ES-I3 (cell line): ENCODE results near the gene ADAM33.

Experiments used
- H3K36me3 ChIP-seq: 2 replicates; pipeline ENCODE4 v1.6.1; 2013; ENCODE audit warnings: mild to moderate bottlenecking, low read length, control low read depth, moderate library complexity; ENCODE audit not compliant: insufficient read depth
- H3K4me1 ChIP-seq: 2 replicates; pipeline ENCODE4 v1.6.1; 2013; ENCODE audit warnings: mild to moderate bottlenecking, control low read depth, low read length; ENCODE audit not compliant: insufficient read depth
- H3K9ac ChIP-seq: 2 replicates; pipeline ENCODE4 v1.6.1; 2013; ENCODE audit warnings: low read depth, mild to moderate bottlenecking, low read length, moderate library complexity
- H3K9me3 ChIP-seq: 2 replicates; pipeline ENCODE4 v1.6.1; 2013; ENCODE audit warnings: mild to moderate bottlenecking, low read length, moderate library complexity; ENCODE audit not compliant: control insufficient read depth, insufficient read depth

Gene ADAM33

GRCh38 chr20:3672547-3673171, 9.2 kb downstream of the ADAM33 start:
- peaks cover 5% of the 10 kb centered on the region; the same call in 1 of the 2 replicates for H3K4me1 ChIP-seq
- no peaks in the 10 kb centered on the region for H3K9me3 ChIP-seq
- H3K9ac ChIP-seq, result no peak overlapping the region; the same call in 1 of the 2 replicates
- H3K36me3 ChIP-seq, result no peaks in the 10 kb centered on the region

DNA sequence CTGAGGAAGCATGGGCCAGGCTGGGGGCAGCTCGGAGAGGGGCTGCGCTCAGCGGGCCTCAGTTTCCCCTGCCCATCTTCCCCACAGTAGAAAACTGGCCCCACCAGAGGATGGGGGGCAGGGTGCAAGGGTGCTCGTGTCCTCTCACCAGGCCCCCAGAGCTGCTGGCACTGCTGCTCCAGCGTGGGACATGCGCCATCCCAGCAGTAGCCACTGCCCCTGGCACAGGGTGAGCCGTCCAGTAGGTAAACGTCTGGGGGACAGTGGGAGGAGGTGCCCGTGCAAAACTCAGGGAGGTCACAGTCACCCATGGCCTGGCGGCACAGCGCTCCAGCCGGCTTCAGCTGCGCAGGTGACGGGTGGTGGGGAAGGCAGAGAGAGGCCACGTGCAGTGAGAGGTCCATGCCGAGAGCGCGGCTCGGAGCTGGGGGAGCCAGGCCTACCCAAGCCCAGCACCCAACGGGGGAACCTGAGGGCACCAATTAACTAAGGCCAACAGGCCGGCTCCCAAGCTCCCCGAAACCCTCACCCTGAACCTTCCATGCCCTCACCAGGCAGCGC, 9.7 kb downstream of the ADAM33 start:
- no peak overlapping the region for H3K9ac ChIP-seq
- no peaks in the 10 kb centered on the region for H3K9me3 ChIP-seq
- H3K4me1 ChIP-seq, result peaks cover 9% of the 10 kb centered on the region; the same call in 1 of the 2 replicates
- no peaks in the 10 kb centered on the region for H3K36me3 ChIP-seq

- Histone ChIP-seq H3K9ac (no peak overlapping the region), H3K36me3 (no peaks in the 10 kb centered on the region), H3K4me1 (peaks cover 11% of the 10 kb centered on the region; the same call in 1 of the 2 replicates), H3K9me3 (no peaks in the 10 kb centered on the region)
Observed at GRCh38 chr20:3670945-3671344, 10.9 kb downstream of the ADAM33 start.

DNA sequence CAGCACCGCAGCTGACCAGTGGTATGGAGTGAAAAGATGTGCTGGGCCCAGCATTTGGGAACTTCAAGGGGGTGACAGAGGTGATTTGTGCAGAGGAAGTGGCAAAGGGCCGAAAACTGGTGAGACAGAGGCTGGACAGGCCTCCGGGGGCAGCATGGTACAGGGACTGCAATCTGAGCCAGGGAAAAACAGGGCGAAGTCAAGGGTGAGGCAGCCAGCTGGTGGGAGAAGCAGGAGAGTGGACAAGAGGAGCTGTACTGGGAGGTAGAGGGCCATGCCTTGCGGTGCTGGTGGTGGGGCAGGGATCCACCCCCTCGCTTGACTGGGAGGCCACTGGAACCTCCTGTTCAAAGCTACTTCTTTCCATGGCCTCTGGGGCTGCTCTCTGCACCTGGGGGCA, 11.3 kb downstream of the ADAM33 start:
- H3K9me3 ChIP-seq, result no peaks in the 10 kb centered on the region
- H3K9ac ChIP-seq, result no peak overlapping the region
- H3K36me3 ChIP-seq, result no peaks in the 10 kb centered on the region
- peaks cover 11% of the 10 kb centered on the region; the same call in 1 of the 2 replicates for H3K4me1 ChIP-seq

GRCh38 chr20:3669710-3670367, 12.0 kb downstream of the ADAM33 start:
- H3K9ac ChIP-seq, result no peak overlapping the region
- no peaks in the 10 kb centered on the region for H3K36me3 ChIP-seq
- H3K4me1 ChIP-seq, result peaks cover 11% of the 10 kb centered on the region; the same call in 1 of the 2 replicates
- no peaks in the 10 kb centered on the region for H3K9me3 ChIP-seq

DNA sequence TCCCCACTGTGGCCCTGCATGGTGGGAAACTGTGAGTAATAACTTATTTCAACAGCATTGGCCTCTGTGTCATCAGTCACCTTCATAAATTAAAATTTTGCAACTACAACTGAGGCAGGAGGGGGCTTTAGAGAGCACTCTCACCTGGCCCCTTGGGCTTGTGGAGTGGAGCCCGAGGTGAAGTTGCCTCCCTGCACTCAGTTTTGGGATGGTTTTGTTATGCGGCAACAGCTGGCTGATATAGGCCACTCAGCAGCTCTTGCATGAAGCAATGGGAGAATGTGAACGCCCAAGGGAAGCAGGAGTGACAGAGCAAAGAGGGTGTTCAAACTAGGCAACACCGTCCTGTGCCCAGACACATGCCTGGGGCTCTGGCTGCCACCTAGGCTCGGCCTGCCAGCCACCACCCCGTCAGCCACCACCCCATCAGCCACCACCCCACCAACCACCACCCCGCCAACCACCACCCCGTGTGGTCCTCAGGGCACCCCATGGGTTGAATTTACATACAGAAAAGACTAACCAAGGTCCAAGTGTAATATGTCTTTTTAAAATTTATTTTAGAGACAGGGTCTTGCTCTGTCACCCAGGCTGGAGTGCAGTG, 14.3 kb downstream of the ADAM33 start:
- peaks cover 11% of the 10 kb centered on the region; the same call in 1 of the 2 replicates for H3K4me1 ChIP-seq
- H3K9ac ChIP-seq, result no peak overlapping the region
- H3K36me3 ChIP-seq, result no peaks in the 10 kb centered on the region
- H3K9me3 ChIP-seq, result no peaks in the 10 kb centered on the region

GRCh38 chr20:3663858-3664257, 18.0 kb downstream of the ADAM33 start:
- H3K4me1 ChIP-seq, result peaks cover 6% of the 10 kb centered on the region; the same call in 1 of the 2 replicates
- H3K9me3 ChIP-seq, result no peaks in the 10 kb centered on the region; the same call in 1 of the 2 replicates
- H3K9ac ChIP-seq, result no peak overlapping the region
- no peaks in the 10 kb centered on the region for H3K36me3 ChIP-seq

DNA sequence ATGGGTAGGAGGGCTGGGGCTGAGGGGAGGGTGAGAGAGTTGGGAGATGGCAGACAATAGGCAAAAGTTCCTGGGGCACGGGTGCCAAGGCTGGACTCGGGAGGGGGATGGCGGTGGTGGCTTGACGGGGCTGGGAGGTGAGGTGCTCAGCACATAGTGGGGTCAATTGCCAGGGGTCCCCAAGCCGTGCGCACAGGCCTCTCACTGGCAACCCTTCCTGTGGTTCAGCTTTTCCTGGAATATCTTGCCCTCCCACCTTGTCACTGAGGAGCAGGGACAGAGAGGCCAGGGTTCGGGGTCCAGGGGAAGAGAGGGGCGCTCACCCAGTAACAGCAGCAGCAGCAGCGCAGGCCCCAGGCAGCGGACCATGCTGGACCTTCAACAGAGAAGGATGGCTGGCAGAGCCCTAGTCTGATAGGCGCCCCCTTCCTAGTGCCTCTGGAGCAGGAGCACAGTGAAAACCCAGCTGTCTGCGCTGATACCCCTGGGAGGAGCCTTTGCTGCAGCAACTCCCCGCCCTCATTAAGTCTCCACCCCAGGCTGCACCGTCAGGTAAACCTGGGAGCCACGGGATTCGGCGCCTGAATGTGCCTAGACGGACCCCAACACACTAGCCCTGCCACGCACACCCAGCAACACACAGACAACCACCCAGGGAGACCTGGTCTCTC, 18.6 kb downstream of the ADAM33 start, which contains the start of gene GFRA4:
TSS of gene GFRA4 (minus strand) at position 369 of the 671 bp plus-strand sequence. CDS start at position 369, 0 bp downstream.
- peaks cover 6% of the 10 kb centered on the region; the same call in 1 of the 2 replicates for H3K4me1 ChIP-seq

DNA sequence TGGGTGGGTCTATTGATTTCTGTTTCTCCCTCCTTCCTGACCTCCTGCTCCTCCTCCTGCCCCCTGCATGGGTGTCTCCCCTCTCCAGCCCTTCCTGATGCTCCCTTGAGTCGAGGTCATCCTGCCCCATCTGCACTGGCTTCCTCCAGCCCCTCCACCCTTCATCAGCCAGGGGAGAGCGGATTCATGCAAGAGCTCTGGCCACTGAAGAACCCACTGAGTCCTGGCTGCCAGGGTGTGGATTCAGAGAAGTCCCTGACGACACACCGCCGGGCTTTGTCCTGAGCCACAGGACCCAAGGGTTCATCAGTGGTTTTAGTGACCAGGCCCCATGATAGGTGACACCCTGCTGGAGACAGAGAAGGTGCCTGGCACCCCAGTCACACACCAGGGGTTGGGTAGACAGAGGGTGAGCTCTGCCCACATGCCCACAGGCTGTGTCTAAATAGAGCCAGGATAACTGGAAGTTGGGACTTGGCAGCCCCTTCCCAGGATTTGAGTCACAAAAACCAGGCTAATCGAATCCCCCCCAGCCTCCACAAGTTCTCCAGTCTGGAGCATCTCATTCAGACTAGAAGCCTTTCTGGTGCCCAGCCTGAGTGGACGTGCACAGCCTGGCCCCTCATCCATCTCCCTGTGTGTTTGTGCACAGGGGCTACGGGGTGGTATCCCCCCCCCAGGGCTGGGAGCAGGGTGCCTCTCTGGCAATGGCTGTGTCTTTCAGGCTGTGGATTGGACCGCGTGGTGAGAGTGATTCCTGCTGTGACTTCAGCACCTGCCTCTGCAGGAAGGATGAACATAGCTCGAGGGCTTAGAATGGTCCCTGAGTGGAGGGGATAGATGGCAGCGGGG, 19.8 kb downstream of the ADAM33 start:
- H3K9me3 ChIP-seq, result no peaks in the 10 kb centered on the region; the same call in 1 of the 2 replicates
- no peak overlapping the region for H3K9ac ChIP-seq
- H3K4me1 ChIP-seq, result peaks cover 1% of the 10 kb centered on the region; the same call in 1 of the 2 replicates
- H3K36me3 ChIP-seq, result no peaks in the 10 kb centered on the region

More for the DNA sequence above, 18.6 kb downstream of the ADAM33 start, which contains the start of gene GFRA4:
- no peaks in the 10 kb centered on the region for H3K36me3 ChIP-seq
- no peaks in the 10 kb centered on the region; the same call in 1 of the 2 replicates for H3K9me3 ChIP-seq
- no peak within 1 kb of the TSS for H3K9ac ChIP-seq

DNA sequence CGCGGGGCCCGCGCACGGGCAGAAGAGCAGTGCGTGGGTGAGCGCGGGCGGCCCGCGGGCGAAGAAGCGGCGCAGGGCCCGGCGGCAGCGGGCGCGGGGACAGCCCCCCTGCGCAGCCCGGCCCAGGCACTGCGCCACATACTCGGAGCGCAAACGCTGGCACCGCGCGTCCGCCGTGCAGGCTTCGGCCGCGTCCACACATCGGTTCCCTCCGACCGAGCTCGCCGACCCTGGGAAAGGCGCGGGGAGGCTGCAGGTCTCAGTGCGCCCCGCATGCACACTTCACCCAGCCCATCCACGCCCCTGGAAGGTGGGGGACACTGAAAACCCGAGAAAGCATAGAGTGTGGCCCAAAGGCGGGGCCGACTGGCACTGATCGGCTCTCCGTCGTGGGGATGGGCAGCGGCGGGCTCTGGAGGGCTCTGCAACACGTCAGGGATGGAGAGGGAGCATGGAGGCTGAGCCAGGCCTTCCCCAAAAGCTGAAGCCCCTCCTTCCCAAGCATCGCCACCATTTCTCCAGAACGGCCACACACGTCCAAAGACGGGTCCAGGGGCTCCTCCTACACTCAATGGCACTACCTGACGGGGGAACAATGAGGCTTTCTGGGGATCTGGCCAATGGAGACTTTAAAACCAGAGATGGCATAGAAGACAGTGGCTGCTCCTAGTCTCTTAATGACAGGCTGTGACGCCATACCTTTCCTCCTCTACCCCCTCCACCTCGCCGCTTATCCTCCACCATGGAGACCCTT, 20.6 kb downstream of the ADAM33 start:
- Histone ChIP-seq H3K9ac (no peak overlapping the region), H3K36me3 (no peaks in the 10 kb centered on the region), H3K4me1 (no peaks in the 10 kb centered on the region; the same call in 1 of the 2 replicates), H3K9me3 (no peaks in the 10 kb centered on the region; the same call in 1 of the 2 replicates)

- Histone ChIP-seq H3K4me1 (no peaks in the 10 kb centered on the region; the same call in 1 of the 2 replicates), H3K9me3 (no peaks in the 10 kb centered on the region; the same call in 1 of the 2 replicates), H3K9ac (no peak overlapping the region)
Observed at GRCh38 chr20:3660262-3661059, 21.3 kb downstream of the ADAM33 start.

More at GRCh38 chr20:3660262-3661059, 21.3 kb downstream of the ADAM33 start:
- no peaks in the 10 kb centered on the region for H3K36me3 ChIP-seq
